HG02885 (cell line): ENCODE measurements around the gene FGG.
"Not testable (repeated sequence)": the region's sequence is repeated elsewhere in the genome, so short reads cannot be mapped to it uniquely, and the experiment has no call there.

Source experiments
- ATAC-seq: cut with Tn5 transposase; IDR thresholded peaks from one replicate; pipeline ENCODE4 v1.9.1; 2021; ENCODE audit warnings: mild to moderate bottlenecking; ENCODE audit not compliant: unreplicated experiment, poor library complexity

FGG gene

DNA sequence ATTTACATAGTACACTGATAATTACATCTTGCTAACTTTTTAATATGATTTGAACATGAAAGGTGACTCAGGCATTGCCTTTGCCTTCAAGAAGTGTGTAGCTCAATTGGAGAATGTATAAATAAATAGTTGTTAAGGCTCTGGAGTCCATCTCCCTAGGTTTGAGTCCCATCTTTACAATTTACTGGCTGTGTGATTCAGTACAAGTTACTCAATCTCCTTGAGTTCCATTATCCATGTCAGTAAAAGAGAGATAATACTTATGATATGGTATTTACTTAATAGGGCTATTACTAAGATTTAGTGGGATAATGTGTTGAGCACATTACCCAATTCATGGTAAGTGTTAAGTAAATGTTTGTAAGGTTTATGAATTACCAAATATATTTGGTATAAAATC lies 1.9 kb upstream of the FGG start:
- ATAC-seq = no peak

GRCh38 chr4:154611833-154612232 lies 623 bp downstream of the FGG start:
- ATAC-seq = no peak

GRCh38 chr4:154610582-154610981 lies 1.9 kb downstream of the FGG start:
- ATAC-seq = no peak

DNA sequence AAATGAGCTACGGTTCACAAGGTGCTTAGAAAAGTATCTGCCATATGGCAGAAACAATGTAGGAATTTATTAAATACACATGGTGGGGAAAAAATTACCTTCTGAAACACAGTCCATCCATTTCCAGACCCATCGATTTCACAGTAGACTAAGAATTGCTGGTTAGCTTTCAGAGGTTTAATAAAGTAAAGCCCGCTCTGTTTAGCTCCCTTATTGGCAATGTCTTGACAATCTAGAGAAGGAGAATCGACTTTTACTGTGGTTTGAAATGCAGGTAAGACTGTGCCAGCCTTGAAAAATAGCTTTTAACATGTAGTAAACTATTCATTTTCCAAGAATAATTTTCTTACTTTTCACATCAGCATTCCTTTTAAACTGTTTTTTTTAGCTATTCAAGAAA lies 2.9 kb downstream of the FGG start:
- ATAC-seq = no peak

GRCh38 chr4:154608361-154609252 lies 3.8 kb downstream of the FGG start:
- no peak for ATAC-seq

GRCh38 chr4:154606728-154607723 lies 5.4 kb downstream of the FGG start:
- no peak for ATAC-seq

GRCh38 chr4:154604696-154605200 lies 7.7 kb downstream of the FGG start:
- no peak for ATAC-seq

DNA sequence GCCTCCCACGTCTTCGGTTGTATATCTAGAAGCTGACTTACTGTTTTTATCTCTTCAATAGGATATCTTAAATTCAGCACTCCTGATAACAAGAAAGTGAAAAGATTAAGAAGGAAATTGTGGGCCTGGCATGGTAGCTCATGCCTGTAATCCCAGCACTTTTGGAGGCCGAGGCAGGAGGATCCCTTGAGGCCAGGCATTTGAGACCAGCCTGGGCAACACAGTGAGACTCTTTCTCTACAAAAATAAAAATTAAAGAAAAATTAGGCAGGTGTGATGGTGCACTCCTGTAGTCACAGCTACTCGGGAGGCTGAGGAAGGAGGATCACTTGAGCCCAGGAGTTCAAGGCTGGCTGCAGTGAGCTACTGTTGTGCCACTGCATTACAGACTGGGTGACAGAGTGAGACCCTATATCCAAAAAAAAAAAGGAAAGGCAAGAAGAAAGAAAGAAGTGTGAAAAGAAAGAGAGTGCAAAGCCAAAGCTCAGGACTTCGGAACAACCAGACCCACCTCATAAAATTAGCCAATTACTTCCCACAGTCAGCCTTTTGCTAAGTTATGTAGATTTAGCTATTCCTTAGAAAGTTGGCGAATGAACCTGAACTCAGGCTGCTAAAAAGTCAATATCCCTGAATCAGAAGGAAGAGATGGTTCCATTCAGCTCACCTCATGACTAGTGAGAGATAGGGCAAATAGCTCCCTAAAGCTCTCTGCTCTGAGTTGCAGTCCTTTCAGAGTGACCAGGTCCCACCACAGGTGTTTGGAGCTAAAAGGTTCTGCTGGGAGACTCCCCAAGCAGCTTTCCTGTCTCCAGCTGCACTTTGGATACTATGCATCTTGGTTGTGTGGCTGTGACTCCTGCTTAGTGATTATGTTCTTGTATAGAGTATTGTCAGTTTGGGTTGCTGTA lies 9.2 kb downstream of the FGG start:
- ATAC-seq = no peak

- no peak for ATAC-seq
Observed at GRCh38 chr4:154602404-154603020, 9.9 kb downstream of the FGG start.

- ATAC-seq = no peak
Observed at GRCh38 chr4:154597798-154598774, 14.4 kb downstream of the FGG start.

- not testable (repeated sequence) for ATAC-seq
Observed at GRCh38 chr4:154597281-154597680, 15.2 kb downstream of the FGG start.

GRCh38 chr4:154595807-154596206 lies 16.6 kb downstream of the FGG start:
- ATAC-seq = no peak

DNA sequence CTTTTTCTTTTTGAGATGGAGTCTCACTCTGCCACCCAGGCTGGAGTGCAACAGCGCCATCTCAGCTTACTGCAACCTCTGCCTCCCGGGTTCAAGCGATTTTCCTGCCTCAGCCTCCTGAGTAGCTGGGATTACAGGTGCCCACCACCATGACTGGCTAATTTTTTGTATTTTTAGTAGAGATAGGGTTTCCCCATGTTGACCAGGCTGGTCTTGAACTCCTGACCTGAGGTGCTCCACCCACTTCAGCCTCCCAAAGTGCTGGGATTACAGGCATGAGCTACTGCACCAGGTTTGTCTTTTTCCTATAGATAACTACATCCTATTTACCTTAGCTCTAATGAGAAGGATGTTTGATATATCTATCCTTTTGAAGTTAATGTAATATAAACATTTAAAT lies 18.1 kb downstream of the FGG start:
- ATAC-seq = not testable (repeated sequence)

DNA sequence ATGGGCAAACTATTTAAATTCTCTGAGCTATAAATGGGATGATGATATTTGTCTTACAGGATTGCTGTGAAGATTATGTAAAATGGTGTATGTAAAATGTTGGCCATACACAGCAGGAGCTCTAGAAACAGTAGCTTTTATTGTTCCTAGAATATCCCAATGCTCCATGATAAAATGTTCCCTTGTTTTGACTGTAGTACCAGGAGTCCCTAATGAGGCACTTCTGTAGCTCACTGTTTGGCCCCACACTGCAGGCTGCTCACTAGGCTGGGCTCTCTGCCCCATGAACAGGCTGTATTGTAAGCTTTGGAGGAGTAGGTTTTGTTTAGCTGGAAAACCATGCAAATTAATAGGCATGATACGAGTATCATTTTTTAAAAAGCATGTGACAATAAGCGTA lies 18.6 kb downstream of the FGG start:
- no peak for ATAC-seq

DNA sequence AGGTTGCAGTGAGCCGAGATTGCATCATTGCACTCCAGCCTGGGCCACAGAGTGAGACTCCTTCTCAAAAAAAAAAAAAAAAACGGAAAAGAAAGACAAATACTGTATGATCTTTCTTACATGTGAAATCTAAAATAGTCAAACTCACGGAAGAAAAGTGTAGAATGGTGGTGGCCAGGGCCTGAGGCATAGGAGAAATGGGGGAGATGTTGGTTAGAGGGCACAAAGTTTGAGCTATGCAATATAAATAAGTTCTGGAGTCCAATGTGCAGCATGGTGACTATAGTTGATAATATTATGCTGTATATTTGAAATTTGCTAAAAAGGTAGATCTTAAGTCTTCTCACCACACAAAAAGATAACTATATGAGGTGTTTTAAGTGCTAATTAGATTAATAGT lies 20.6 kb downstream of the FGG start:
- no peak for ATAC-seq

DNA sequence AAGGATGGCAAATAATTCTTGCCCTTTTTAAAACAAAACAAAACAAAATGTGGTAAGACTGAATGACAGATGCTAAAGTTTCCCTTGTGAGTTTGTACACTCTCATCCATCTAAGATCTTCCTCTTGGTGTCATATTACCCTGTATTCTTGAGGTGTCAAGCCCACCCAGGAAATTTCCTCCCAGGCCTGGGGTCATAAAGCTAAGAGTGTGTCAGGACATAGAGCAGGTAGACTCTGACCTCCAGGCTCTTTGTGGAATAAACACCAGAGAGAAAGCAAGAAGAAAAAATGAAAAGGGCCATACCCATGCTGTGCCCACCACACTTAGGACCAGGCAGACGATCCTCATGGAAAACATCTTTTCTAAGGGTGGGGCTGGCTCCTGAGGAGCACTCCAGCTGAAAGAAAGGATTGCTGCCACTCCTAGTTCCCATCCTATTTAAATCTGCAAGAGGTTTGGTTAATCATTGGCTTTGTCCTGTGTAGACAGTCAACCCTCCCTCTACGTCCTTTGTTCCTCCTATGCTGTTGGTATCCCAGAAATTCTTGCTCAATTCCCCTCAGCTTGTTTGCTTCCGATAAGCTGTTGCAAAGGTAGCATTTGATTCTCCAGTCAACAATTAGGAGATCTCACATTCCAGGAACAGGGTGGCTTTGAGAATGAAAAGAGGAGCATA lies 22.0 kb downstream of the FGG start, which contains the start of gene FGA:
TSS of gene FGA (minus strand) at position 414 of the 678 bp plus-strand sequence. CDS start at position 359, 55 bp downstream.
- no peak for ATAC-seq

- ATAC-seq = no peak
Observed at GRCh38 chr4:154589296-154590197, 22.9 kb downstream of the FGG start.
